ENCODE data around the gene IFNA6. TPM values are rescaled to one million over a fixed set of nuclear protein-coding genes. Genes with fewer than 3 reads are reported as not detected.
"Not testable (repeated sequence)": the region's sequence is repeated elsewhere in the genome, so short reads cannot be mapped to it uniquely, and the experiment has no call there.

IFNA6 gene
- total RNA-seq, 1 experiment from 2014 or later, result not detected

DNA sequence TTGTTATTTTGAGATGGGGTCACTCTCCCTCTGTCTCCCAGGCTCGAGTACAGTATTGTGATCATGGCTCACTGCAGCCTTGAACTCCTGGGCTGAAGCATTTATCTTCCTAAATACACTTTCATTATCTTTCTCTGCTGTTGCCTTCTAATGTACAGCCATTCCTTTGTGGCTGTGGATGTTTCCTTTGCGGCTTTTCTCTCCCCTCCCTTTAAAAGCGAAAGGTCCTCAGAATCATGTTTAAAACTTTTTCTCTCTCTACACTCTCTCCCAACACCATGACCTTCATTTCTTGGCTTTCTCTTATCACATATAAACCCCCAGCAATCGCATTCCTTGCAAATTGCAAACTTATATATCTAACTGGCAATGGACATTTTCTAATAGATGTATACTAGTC is 32.9 kb upstream of the IFNA6 start:
- Histone ChIP-seq H3K36me3 (ENCODE audit: low read depth) (no peaks in the 10 kb centered on the region), H2AFZ (no peak overlapping the region), H3K4me1 (replicated peaks; ENCODE audit: insufficient read depth) (peaks cover 6% of the 10 kb centered on the region; the same call in 1 of the 2 replicates), H4K20me1 (ENCODE audit: insufficient read depth) (no peaks in the 10 kb centered on the region), H3K9me3 (ENCODE audit: insufficient read depth, low read depth) (no peaks in the 10 kb centered on the region), H3K4me2 (no peak overlapping the region), H3K27me3 (ENCODE audit: insufficient read depth, low read depth) (no peaks in the 10 kb centered on the region), H3F3A (ENCODE audit: insufficient read depth, low read depth) (no peaks in the 10 kb centered on the region), H3K27ac (no peak overlapping the region), H3K9me2 (ENCODE audit: insufficient read depth) (no peaks in the 10 kb centered on the region), H3K79me2 (ENCODE audit: low read depth) (no peaks in the 10 kb centered on the region), H3K4me3 (no peak overlapping the region)
- no TSS peak for BruUV-seq (replicated peaks)
- DNase-seq, result no peak
- CTCF ChIA-PET, result no interaction called here
- POLR2A ChIA-PET (ENCODE audit: unreplicated experiment), result no interaction called here
- TF ChIP-seq EZH2 (IDR thresholded peaks at IDR 0.05; ENCODE audit: low read depth) (no peak), CTCF (conservative IDR thresholded peaks at IDR 0.05) (no peak)
- intact Hi-C loops (cut with micrococcal nuclease; ENCODE audit: unreplicated experiment), result no loop called here

GRCh38 chr9:21381448-21382339 is 31.0 kb upstream of the IFNA6 start:
- POLR2A ChIA-PET (ENCODE audit: unreplicated experiment), result no interaction called here
- no peak for TF ChIP-seq CTCF (conservative IDR thresholded peaks at IDR 0.05)
- no peak overlapping the region for H3K4me3 ChIP-seq
- intact Hi-C loops (cut with micrococcal nuclease; ENCODE audit: unreplicated experiment), result no loop called here
- H4K20me1 ChIP-seq (ENCODE audit: insufficient read depth), result no peaks in the 10 kb centered on the region
- H3F3A ChIP-seq (ENCODE audit: insufficient read depth, low read depth), result no peaks in the 10 kb centered on the region
- peaks cover 6% of the 10 kb centered on the region; the same call in 1 of the 2 replicates for H3K4me1 ChIP-seq (replicated peaks; ENCODE audit: insufficient read depth)
- H2AFZ ChIP-seq, result peak overlapping the region; percentile 28; the same call in 1 of the 2 replicates
- BruUV-seq (replicated peaks), result no TSS peak
- no peak overlapping the region for H3K27ac ChIP-seq
- no peak for DNase-seq
- H3K27me3 ChIP-seq (ENCODE audit: insufficient read depth, low read depth), result no peaks in the 10 kb centered on the region
- no peaks in the 10 kb centered on the region for H3K36me3 ChIP-seq (ENCODE audit: low read depth)
- no peaks in the 10 kb centered on the region for H3K9me2 ChIP-seq (ENCODE audit: insufficient read depth)
- CTCF ChIA-PET, result no interaction called here
- 0 out of 2 replicates have a peak overlapping the region, but pooled peaks have one; percentile 10 for H3K4me2 ChIP-seq
- no peaks in the 10 kb centered on the region for H3K9me3 ChIP-seq (ENCODE audit: insufficient read depth, low read depth)
- H3K79me2 ChIP-seq (ENCODE audit: low read depth), result no peaks in the 10 kb centered on the region

- H3K4me3 ChIP-seq; CTCF ChIA-PET; H3K36me3 ChIP-seq (ENCODE audit: low read depth): not testable (repeated sequence)
Observed at GRCh38 chr9:21371467-21371866, 20.8 kb upstream of the IFNA6 start.

More at GRCh38 chr9:21371467-21371866, 20.8 kb upstream of the IFNA6 start:
- POLR2A ChIA-PET (ENCODE audit: unreplicated experiment), result interaction anchor here (0.6 kb wide), 1 partner anchor 713 kb away, joined by 3 read pairs; no protein-coding TSS in a partner anchor
- H3K79me2 ChIP-seq (ENCODE audit: low read depth); BruUV-seq (replicated peaks); H3K4me1 ChIP-seq (replicated peaks; ENCODE audit: insufficient read depth); DNase-seq; H3F3A ChIP-seq (ENCODE audit: insufficient read depth, low read depth); H3K27me3 ChIP-seq (ENCODE audit: insufficient read depth, low read depth); H2AFZ ChIP-seq; intact Hi-C loops (cut with micrococcal nuclease; ENCODE audit: unreplicated experiment); H3K27ac ChIP-seq; H3K4me2 ChIP-seq; H4K20me1 ChIP-seq (ENCODE audit: insufficient read depth); H3K9me3 ChIP-seq (ENCODE audit: insufficient read depth, low read depth); H3K9me2 ChIP-seq (ENCODE audit: insufficient read depth): not testable (repeated sequence)
